Measurements from ENCODE around the gene RSBN1L.

DNA sequence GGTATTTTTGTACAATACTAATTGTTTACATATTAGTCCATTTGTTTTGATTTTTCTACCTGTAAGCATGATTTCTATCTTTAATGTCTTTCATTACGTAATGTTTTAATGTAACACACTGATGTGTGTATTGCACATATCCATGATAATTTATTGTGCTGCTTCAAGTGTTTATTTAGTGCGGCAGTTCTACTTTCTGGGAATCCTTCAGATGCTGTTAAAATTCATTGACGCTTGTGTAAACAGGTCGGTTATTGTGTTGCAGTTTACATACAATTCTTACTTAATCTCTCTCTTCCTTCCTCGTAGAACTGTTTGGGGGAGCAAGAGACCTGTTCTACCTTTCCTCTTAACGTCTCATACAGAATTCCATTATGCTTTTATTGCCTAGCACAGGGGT, 95.1 kb downstream of the RSBN1L start:
- no peak for TF ChIP-seq POLR2AphosphoS5 (IDR thresholded peaks at IDR 0.05; ENCODE audit: low read depth, low read length)
- TF ChIP-seq, protein P1, sequence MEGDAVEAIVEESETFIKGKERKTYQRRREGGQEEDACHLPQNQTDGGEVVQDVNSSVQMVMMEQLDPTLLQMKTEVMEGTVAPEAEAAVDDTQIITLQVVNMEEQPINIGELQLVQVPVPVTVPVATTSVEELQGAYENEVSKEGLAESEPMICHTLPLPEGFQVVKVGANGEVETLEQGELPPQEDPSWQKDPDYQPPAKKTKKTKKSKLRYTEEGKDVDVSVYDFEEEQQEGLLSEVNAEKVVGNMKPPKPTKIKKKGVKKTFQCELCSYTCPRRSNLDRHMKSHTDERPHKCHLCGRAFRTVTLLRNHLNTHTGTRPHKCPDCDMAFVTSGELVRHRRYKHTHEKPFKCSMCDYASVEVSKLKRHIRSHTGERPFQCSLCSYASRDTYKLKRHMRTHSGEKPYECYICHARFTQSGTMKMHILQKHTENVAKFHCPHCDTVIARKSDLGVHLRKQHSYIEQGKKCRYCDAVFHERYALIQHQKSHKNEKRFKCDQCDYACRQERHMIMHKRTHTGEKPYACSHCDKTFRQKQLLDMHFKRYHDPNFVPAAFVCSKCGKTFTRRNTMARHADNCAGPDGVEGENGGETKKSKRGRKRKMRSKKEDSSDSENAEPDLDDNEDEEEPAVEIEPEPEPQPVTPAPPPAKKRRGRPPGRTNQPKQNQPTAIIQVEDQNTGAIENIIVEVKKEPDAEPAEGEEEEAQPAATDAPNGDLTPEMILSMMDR (IDR thresholded peaks at IDR 0.05), result no peak
- no peak for TF ChIP-seq REST (IDR thresholded peaks at IDR 0.05; ENCODE audit: insufficient read depth in 1 of 2, low read depth in 2 of 2, low read length in 1 of 2)

Measured in Panc1 (cell line).